ENCODE results near the gene SLC2A9. TPM values are rescaled to one million over a fixed set of nuclear protein-coding genes. Genes with fewer than 3 reads are reported as not detected.

SLC2A9 gene
- polyA plus RNA-seq, 1 donor from 2014 or later = not detected

DNA sequence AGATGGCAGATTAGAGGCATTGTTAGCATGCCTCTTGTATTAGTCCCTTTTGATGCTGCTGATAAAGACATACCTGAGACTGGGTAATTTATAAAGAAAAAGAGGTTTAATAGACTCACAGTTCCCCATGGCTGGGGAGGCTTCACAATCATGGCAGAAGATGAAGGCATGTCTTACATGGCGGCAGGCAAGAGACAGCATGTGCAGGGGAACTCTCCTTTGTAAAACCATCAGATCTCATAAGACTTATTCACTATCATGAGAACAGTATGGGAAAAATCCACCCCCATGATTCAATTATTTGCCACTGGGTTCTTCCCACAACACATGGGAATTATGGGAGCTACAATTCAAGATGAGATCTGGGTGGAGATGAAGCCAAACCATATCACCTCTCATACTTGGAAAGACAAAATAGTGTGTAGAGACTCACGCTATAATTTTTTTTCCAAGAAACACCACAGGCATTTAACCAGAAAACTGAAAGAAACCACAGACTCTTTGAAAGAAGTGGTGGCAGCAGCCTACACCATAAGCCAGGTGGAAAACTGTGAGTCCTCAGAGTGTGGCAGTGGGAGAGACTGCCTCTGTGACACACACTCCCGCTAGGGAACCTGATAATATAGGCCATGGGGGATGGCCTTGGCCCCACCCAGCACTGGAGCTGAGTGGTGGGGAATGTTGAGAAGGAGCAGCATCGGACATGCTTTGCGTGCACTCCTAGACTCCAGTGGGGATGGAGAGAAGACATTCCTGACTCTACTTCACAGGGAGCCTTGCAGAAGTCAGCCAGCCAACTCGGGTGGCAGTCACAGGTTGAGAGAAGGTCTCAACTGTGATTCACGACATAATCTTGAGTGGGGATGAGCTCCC, 51.5 kb downstream of the SLC2A9 start:
- Histone ChIP-seq H4K20me1 (ENCODE audit: insufficient read depth) (no peaks in the 10 kb centered on the region), H3F3A (ENCODE audit: insufficient read depth, low read length, poor library complexity, severe bottlenecking) (no peaks in the 10 kb centered on the region), H3K4me3 (ENCODE audit: low read length) (no peak overlapping the region), H3K9me2 (ENCODE audit: insufficient read depth, low read length) (no peaks in the 10 kb centered on the region), H3K27me3 (ENCODE audit: insufficient read depth, low read depth, low read length) (no peaks in the 10 kb centered on the region), H3K79me2 (replicated peaks; ENCODE audit: insufficient read depth, low read length) (no peaks in the 10 kb centered on the region), H3K27ac (ENCODE audit: low read length) (no peak overlapping the region), H3K4me2 (ENCODE audit: low read length) (no peak overlapping the region), H3K36me3 (ENCODE audit: insufficient read depth, low read length) (no peaks in the 10 kb centered on the region), H3K9me3 (ENCODE audit: low read length) (no peaks in the 10 kb centered on the region), H3K9ac (ENCODE audit: low read length) (no peak overlapping the region), H2AFZ (ENCODE audit: low read depth, low read length) (no peak overlapping the region)
- TF ChIP-seq EP300 (conservative IDR thresholded peaks at IDR 0.05; ENCODE audit: poor library complexity, severe bottlenecking) (no peak), SMC3 (conservative IDR thresholded peaks at IDR 0.05; ENCODE audit: poor library complexity) (no peak), MXI1 (conservative IDR thresholded peaks at IDR 0.05; ENCODE audit: poor library complexity, severe bottlenecking) (no peak), POLR2AphosphoS5 (IDR thresholded peaks at IDR 0.05) (no peak), TAF1 (IDR thresholded peaks at IDR 0.05; ENCODE audit: low read depth) (no peak), RAD21 (conservative IDR thresholded peaks at IDR 0.05) (no peak), EZH2 (IDR thresholded peaks at IDR 0.05; ENCODE audit: borderline replicate concordance, insufficient read depth, low read length, poor library complexity, severe bottlenecking) (no peak)
- TF ChIP-seq, protein P1, sequence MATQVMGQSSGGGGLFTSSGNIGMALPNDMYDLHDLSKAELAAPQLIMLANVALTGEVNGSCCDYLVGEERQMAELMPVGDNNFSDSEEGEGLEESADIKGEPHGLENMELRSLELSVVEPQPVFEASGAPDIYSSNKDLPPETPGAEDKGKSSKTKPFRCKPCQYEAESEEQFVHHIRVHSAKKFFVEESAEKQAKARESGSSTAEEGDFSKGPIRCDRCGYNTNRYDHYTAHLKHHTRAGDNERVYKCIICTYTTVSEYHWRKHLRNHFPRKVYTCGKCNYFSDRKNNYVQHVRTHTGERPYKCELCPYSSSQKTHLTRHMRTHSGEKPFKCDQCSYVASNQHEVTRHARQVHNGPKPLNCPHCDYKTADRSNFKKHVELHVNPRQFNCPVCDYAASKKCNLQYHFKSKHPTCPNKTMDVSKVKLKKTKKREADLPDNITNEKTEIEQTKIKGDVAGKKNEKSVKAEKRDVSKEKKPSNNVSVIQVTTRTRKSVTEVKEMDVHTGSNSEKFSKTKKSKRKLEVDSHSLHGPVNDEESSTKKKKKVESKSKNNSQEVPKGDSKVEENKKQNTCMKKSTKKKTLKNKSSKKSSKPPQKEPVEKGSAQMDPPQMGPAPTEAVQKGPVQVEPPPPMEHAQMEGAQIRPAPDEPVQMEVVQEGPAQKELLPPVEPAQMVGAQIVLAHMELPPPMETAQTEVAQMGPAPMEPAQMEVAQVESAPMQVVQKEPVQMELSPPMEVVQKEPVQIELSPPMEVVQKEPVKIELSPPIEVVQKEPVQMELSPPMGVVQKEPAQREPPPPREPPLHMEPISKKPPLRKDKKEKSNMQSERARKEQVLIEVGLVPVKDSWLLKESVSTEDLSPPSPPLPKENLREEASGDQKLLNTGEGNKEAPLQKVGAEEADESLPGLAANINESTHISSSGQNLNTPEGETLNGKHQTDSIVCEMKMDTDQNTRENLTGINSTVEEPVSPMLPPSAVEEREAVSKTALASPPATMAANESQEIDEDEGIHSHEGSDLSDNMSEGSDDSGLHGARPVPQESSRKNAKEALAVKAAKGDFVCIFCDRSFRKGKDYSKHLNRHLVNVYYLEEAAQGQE (IDR thresholded peaks at IDR 0.05; ENCODE audit: borderline replicate concordance) = no peak
- TF ChIP-seq, protein P2, sequence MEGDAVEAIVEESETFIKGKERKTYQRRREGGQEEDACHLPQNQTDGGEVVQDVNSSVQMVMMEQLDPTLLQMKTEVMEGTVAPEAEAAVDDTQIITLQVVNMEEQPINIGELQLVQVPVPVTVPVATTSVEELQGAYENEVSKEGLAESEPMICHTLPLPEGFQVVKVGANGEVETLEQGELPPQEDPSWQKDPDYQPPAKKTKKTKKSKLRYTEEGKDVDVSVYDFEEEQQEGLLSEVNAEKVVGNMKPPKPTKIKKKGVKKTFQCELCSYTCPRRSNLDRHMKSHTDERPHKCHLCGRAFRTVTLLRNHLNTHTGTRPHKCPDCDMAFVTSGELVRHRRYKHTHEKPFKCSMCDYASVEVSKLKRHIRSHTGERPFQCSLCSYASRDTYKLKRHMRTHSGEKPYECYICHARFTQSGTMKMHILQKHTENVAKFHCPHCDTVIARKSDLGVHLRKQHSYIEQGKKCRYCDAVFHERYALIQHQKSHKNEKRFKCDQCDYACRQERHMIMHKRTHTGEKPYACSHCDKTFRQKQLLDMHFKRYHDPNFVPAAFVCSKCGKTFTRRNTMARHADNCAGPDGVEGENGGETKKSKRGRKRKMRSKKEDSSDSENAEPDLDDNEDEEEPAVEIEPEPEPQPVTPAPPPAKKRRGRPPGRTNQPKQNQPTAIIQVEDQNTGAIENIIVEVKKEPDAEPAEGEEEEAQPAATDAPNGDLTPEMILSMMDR (IDR thresholded peaks at IDR 0.05; ENCODE audit: poor library complexity, severe bottlenecking) = no peak

DNA sequence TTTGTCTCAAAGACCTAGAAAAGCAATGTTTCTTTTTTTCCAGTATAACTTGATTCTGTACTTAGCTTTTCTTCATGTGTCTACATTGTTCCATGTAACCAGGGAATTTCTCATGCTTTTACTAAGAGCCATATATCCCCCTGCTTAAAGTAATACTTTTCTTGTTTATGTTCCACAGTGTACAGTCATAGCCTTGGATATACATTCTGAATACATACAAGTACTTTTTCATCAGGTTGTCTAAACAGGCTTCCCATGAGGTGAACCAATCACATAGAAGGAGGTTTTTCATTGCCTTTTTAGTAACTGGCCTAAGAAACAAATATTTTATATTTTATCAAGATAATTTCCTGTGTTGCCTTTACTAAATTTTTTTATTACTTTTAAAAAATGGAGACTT, 52.8 kb downstream of the SLC2A9 start:
- H3K4me2 ChIP-seq (ENCODE audit: low read length) = no peak overlapping the region
- TF ChIP-seq, protein P2 (IDR thresholded peaks at IDR 0.05; ENCODE audit: poor library complexity, severe bottlenecking) = no peak
- H3K9me3 ChIP-seq (ENCODE audit: low read length) = no peaks in the 10 kb centered on the region
- H4K20me1 ChIP-seq (ENCODE audit: insufficient read depth) = no peaks in the 10 kb centered on the region
- H2AFZ ChIP-seq (ENCODE audit: low read depth, low read length) = no peak overlapping the region
- H3K9ac ChIP-seq (ENCODE audit: low read length) = no peak overlapping the region
- no peak overlapping the region for H3K4me3 ChIP-seq (ENCODE audit: low read length)
- no peaks in the 10 kb centered on the region for H3K36me3 ChIP-seq (ENCODE audit: insufficient read depth, low read length)
- H3K79me2 ChIP-seq (replicated peaks; ENCODE audit: insufficient read depth, low read length) = no peaks in the 10 kb centered on the region
- H3K27ac ChIP-seq (ENCODE audit: low read length) = no peak overlapping the region
- H3F3A ChIP-seq (ENCODE audit: insufficient read depth, low read length, poor library complexity, severe bottlenecking) = no peaks in the 10 kb centered on the region
- no peaks in the 10 kb centered on the region for H3K27me3 ChIP-seq (ENCODE audit: insufficient read depth, low read depth, low read length)
- H3K9me2 ChIP-seq (ENCODE audit: insufficient read depth, low read length) = no peaks in the 10 kb centered on the region
